ENCODE results near the gene ATP10B. TPM values are rescaled to one million over a fixed set of nuclear protein-coding genes. Genes with fewer than 3 reads are reported as not detected.

Gene ATP10B
- total RNA-seq, 2 donors from 2014 or later = 162 to 232 TPM

DNA sequence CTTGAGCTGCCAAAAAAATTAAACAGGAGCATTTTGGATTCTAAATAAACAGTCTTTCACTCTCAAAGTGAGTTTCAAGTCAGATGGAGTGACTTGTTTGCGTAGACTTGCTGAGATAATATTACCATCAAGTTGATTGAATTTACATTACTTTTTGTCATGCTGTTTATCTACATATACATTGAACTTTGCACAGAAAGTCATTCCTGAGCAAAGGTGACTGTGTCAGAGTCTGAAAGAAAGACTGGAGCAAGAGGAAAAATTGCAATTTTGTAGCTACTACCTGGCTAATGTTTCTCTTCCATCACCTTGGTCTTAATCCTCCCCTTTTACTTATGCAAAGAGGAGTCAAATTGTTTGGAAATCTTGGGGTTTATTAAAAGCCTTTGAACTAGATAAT, 251.0 kb downstream of the ATP10B start:
- Histone ChIP-seq H3K4me1 (no peaks in the 10 kb centered on the region), H3K9ac (ENCODE audit: low read depth in 2 of 2, low read length in 2 of 2) (no peak overlapping the region), H3K4me3 (no peak overlapping the region), H3K9me3 (no peaks in the 10 kb centered on the region), H3K27me3 (no peaks in the 10 kb centered on the region), H3K36me3 (peaks cover 7% of the 10 kb centered on the region), H3K27ac (no peak overlapping the region)
- TF ChIP-seq, protein P1, sequence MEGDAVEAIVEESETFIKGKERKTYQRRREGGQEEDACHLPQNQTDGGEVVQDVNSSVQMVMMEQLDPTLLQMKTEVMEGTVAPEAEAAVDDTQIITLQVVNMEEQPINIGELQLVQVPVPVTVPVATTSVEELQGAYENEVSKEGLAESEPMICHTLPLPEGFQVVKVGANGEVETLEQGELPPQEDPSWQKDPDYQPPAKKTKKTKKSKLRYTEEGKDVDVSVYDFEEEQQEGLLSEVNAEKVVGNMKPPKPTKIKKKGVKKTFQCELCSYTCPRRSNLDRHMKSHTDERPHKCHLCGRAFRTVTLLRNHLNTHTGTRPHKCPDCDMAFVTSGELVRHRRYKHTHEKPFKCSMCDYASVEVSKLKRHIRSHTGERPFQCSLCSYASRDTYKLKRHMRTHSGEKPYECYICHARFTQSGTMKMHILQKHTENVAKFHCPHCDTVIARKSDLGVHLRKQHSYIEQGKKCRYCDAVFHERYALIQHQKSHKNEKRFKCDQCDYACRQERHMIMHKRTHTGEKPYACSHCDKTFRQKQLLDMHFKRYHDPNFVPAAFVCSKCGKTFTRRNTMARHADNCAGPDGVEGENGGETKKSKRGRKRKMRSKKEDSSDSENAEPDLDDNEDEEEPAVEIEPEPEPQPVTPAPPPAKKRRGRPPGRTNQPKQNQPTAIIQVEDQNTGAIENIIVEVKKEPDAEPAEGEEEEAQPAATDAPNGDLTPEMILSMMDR (IDR thresholded peaks at IDR 0.05) = no peak
- no peak for DNase-seq
- intact Hi-C loops (cut with DNase I) = no loop called here

DNA sequence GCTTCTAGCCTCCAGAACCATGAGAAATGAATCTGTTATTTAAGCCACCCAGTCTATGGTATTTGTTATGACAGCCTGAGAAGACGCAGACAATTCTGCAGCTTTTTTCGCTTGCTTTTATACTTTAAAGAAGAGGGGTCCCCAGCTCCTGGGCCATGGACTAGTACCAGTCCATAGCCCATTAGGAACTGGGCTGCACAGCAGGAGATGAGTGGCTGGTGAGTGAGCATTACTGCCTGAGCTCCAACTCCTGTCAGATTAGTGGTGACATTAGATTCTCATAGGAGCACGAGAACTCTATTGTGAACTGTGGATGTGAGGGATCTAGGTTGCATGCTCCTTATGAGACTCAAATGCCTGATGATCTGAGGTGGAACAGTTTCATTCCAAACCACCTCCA, 278.7 kb downstream of the ATP10B start:
- Histone ChIP-seq H3K9me3 (no peaks in the 10 kb centered on the region), H3K27me3 (no peaks in the 10 kb centered on the region), H3K4me3 (no peak overlapping the region), H3K9ac (ENCODE audit: low read depth in 2 of 2, low read length in 2 of 2) (no peak overlapping the region), H3K27ac (no peak overlapping the region), H3K4me1 (no peaks in the 10 kb centered on the region), H3K36me3 (peaks cover 5% of the 10 kb centered on the region)
- DNase-seq = no peak
- TF ChIP-seq, protein P1 (IDR thresholded peaks at IDR 0.05) = no peak
- intact Hi-C loops (cut with DNase I) = no loop called here

DNA sequence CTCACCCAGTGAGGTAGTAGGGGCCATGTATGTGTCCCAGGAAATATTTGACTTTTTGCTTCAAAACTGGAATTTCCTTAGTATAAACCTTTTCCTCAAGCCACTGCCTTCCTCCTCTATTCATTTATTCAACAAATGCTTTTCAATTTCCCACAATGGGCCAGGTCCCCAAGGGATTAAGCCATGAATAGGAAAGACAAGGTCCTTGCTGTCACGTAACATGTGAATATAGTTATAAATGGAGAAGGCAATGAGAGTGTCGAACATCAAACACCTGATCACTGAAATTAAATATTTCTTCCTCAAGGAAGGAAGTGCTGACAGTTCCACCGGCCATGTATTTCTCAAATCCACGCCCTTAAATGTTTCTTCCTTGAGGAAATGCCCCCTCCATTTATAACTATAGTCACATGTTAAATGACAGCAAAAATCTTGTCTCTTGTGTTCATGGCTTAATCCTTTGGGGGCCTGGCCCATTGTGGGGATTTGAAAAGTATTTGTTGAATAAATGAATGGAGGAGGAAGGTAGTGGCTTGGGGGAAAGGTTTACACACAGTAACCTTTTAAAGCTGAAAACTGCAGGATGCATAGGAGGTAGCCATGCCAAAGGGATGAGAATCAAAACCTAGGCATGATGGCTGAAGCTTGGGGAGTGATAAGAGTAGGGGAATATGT, 284.8 kb downstream of the ATP10B start:
- Histone ChIP-seq H3K9me3 (no peaks in the 10 kb centered on the region), H3K9ac (ENCODE audit: low read depth in 2 of 2, low read length in 2 of 2) (no peak overlapping the region), H3K4me1 (no peaks in the 10 kb centered on the region), H3K4me3 (no peak overlapping the region), H3K36me3 (peaks cover 2% of the 10 kb centered on the region), H3K27ac (no peak overlapping the region), H3K27me3 (no peaks in the 10 kb centered on the region)
- intact Hi-C loops (cut with DNase I) = no loop called here
- TF ChIP-seq, protein P1 (IDR thresholded peaks at IDR 0.05) = no peak
- DNase-seq = no peak

DNA sequence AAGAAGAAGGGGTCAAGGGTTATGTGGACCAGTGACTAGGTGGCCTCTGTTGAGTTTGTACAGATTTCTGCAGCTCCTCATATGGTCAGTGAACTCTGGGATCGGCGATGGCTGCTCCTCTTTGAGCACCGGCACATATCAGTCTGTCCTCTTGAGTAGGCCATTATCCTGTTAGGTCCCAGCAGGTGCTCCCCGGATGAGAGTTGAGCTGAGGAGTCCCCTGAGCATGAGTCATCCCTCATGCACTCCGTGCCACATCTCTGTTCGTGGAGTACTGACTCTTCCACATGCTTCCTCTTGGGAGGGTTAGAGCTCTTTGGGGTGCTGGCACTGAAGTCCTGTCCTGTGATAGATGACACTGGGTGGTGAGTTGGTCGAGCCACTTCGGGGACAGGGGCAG, 286.6 kb downstream of the ATP10B start:
- Histone ChIP-seq H3K4me3 (no peak overlapping the region), H3K27ac (no peak overlapping the region), H3K9ac (ENCODE audit: low read depth in 2 of 2, low read length in 2 of 2) (no peak overlapping the region), H3K27me3 (no peaks in the 10 kb centered on the region), H3K9me3 (no peaks in the 10 kb centered on the region), H3K4me1 (no peaks in the 10 kb centered on the region), H3K36me3 (no peaks in the 10 kb centered on the region)
- no peak for DNase-seq
- TF ChIP-seq, protein P1 (IDR thresholded peaks at IDR 0.05) = no peak
- intact Hi-C loops (cut with DNase I) = no loop called here

DNA sequence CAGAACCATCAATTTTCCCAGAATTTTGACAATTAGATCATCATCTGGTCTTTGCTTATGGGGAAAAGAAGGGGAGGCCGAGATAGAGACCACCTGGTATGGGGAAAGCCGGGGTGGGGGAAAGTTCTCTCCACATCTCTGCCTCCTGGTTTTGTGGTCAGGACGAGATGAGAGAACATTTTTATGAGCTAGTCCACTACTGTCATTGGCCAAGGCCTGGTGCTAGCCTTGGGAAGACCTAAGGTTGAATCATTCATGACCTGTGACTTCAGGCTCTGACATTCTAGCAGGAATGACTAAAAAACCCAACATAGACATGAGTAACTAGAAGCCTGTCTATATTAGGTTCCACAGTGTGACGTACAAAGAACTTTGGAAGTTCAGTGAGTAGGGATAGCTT, 295.2 kb downstream of the ATP10B start:
- H3K4me1 ChIP-seq = no peaks in the 10 kb centered on the region
- DNase-seq = no peak
- TF ChIP-seq, protein P1 (IDR thresholded peaks at IDR 0.05) = no peak
- H3K27me3 ChIP-seq = no peaks in the 10 kb centered on the region
- H3K27ac ChIP-seq = no peak overlapping the region
- no peaks in the 10 kb centered on the region for H3K9me3 ChIP-seq
- intact Hi-C loops (cut with DNase I) = no loop called here
- no peaks in the 10 kb centered on the region for H3K36me3 ChIP-seq
- H3K4me3 ChIP-seq = no peak overlapping the region
- H3K9ac ChIP-seq (ENCODE audit: low read depth in 2 of 2, low read length in 2 of 2) = no peak overlapping the region
